Rectal smooth muscle tissue (tissue), 1 donor: ENCODE measurements around the gene CRIP2.

Experiments
- H3K27ac ChIP-seq: one replicate; pipeline ENCODE4 v1.7.0; 2013; ENCODE audit warnings: low read depth, low read length, inconsistent platforms
- H3K27me3 ChIP-seq: one replicate; pipeline ENCODE4 v1.7.0; 2013; ENCODE audit warnings: low read length; ENCODE audit not compliant: control insufficient read depth, insufficient read depth
- H3K36me3 ChIP-seq: one replicate; pipeline ENCODE4 v1.7.0; 2013; ENCODE audit warnings: low read length; ENCODE audit not compliant: control insufficient read depth, insufficient read depth
- H3K4me1 ChIP-seq: one replicate; pipeline ENCODE4 v1.7.0; 2013; ENCODE audit warnings: low read length; ENCODE audit not compliant: control insufficient read depth, insufficient read depth
- H3K4me3 ChIP-seq: one replicate; pipeline ENCODE4 v1.7.0; 2013; ENCODE audit warnings: low read length
- H3K9ac ChIP-seq: one replicate; pipeline ENCODE4 v1.7.0; 2013; ENCODE audit warnings: low read length

CRIP2 gene

DNA sequence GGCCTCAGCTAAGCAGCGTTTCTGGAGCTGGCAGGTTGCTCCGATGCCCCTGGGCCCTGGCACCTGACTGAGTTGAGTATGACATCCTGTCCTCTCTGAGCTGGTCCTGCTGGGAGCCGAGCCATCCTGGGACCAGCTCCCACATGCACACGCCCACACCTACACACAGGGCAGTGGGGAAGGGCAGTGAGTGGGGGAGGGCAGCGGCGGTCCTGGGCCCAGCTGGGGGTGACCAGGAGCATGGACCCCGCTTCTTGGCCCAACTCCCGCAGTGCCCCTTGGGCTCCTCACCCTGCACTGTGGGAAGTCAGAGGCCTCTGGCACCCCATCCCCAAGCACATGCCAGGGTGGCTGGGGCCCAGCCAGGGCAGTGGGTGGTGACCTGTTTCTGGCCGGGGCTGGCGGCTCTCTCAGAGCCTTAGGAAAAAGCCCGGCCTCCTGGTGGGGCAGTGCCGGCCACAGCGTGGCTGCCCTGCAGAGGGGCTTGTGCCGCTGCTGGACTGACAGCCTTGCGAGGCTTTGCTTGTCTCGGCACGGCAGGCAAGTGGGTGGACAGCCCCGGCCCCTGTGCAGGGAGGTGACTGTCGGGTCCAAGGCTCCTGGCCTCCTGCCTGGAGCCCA, 5.9 kb upstream of the CRIP2 start:
- no peak overlapping the region for H3K4me3 ChIP-seq
- no peak overlapping the region for H3K9ac ChIP-seq
- H3K27me3 ChIP-seq = no peaks in the 10 kb centered on the region
- no peaks in the 10 kb centered on the region for H3K4me1 ChIP-seq
- peaks cover 2% of the 10 kb centered on the region for H3K36me3 ChIP-seq
- H3K27ac ChIP-seq = no peak overlapping the region

DNA sequence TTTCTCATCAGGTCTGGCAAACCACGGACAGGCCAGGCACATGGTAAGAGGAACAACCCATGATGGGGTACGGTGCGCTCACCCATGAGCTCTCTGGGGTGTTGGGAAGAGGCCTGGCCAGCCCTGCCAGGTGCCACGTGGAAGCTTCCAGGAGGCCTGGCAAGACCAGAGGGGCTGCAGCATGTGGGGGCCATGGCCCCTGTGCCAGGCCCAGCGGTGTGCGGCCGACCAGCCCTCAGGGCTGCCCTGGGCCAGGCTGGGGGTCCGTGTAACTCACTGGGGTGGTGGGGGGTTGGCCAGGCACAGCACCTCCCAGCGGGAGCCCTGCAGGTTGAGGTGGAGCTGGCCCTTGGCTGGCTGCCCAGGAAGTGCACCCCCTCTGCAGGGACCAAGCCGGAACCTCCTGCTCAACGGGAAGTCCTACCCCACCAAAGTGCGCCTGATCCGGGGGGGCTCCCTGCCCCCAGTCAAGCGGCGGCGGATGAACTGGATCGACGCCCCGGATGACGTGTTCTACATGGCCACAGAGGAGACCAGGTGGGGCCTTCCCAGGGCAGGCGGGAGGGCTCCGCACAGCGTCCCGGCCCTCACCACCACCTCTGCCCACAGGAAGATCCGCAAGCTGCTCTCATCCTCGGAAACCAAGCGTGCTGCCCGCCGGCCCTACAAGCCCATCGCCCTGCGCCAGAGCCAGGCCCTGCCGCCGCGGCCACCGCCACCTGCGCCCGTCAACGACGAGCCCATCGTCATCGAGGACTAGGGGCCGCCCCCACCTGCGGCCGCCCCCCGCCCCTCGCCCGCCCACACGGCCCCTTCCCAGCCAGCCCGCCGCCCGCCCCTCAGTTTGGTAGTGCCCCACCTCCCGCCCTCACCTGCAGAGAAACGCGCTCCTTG, 4.9 kb upstream of the CRIP2 start:
- Histone ChIP-seq H3K4me1 (no peaks in the 10 kb centered on the region), H3K36me3 (peaks cover 2% of the 10 kb centered on the region), H3K4me3 (no peak overlapping the region), H3K27me3 (no peaks in the 10 kb centered on the region), H3K9ac (no peak overlapping the region), H3K27ac (no peak overlapping the region)

DNA sequence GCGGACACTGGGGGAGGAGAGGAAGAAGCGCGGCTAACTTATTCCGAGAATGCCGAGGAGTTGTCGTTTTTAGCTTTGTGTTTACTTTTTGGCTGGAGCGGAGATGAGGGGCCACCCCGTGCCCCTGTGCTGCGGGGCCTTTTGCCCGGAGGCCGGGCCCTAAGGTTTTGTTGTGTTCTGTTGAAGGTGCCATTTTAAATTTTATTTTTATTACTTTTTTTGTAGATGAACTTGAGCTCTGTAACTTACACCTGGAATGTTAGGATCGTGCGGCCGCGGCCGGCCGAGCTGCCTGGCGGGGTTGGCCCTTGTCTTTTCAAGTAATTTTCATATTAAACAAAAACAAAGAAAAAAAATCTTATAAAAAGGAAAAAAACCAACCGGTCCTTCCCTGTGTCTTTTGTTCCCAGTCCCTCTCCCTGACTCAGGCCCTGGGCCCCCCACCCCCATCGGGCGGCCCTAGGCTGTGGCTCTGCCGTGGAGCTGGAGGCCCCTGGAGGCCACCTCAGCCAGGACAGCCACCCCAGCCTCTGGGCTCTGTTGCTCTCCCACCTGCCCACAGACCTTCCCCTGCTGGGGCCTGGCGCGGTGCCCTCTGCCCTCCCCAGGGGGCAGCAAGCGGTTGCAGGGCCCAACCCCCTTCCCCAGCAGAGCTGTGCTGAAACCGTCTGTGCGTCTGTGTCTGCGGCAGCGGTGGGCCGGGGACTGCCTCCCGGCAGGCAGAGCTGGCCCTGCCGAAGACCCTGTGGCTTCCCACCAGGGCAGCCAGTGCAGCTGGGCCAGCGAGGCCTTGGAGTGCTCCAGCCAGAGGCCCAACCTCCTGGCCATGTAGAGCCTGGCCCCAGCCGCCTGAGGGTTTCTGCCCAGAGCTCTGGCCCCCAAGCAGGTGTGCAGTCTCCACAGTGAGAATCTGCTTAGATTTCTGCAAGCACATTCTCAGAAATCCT, 4.0 kb upstream of the CRIP2 start:
- H3K9ac ChIP-seq = no peak overlapping the region
- peaks cover 2% of the 10 kb centered on the region for H3K36me3 ChIP-seq
- peaks cover 3% of the 10 kb centered on the region for H3K27me3 ChIP-seq
- no peak overlapping the region for H3K4me3 ChIP-seq
- no peaks in the 10 kb centered on the region for H3K4me1 ChIP-seq
- no peak overlapping the region for H3K27ac ChIP-seq

DNA sequence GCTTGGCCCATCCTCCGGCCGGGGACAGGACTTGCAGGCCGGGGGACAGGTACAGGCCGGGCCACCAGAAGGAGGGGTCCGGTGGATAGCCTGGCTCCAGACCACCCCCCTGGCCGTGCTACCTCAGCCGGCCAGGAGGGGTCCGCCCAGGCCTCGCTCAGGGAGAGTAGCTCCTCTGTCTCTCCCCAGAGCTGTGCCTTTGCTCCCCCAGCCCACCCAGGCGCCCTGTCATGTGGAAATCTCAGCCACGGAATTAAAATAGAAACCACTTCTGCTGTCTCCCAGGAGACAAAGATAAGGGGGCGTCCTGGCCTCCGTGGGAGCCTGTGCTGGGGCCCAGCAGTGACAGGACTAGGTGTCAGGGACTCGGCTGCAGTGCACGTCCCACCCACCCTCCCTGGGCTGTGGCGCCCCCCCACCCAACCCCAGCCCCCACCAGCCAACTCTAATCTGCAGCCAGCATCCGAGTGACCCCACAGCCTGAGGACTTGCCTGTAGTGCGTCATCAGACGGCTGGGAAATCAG, 3.3 kb upstream of the CRIP2 start:
- Histone ChIP-seq H3K36me3 (peaks cover 2% of the 10 kb centered on the region), H3K4me1 (peaks cover 4% of the 10 kb centered on the region), H3K4me3 (no peak overlapping the region), H3K9ac (no peak overlapping the region), H3K27me3 (peaks cover 3% of the 10 kb centered on the region), H3K27ac (no peak overlapping the region)

DNA sequence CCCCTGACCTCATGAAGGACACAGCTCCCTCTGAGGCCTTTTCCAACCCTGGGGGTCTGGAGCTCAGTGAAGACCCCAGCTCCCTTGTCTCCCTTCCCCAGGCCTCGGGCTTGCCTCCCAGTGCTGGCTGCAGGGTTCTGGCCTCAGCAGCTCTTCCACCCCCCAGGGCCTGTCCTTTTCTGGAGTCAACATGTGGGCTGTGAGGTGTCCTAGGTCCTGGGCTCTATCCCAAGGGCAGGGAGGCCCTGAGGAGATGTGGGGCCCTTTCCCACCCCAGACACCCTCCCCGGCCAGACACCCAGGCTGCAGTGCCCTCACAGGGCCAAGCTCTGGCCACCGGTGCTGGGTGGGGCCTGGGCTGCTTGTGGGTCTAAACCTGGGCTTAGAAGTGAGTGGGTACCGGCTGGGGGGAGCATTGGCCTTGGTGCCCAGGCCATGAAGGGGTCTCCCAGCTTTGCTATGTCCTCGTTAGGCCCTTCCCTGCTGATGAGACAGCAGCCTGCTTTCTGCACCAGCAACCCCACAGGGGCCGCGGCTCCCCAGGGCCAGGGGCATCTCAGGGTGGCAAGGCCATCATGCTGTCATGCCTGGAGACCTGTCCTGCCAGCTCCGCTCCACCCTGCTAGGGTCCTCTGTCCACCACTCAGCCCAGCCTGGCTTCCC, 2.7 kb upstream of the CRIP2 start:
- Histone ChIP-seq H3K27ac (no peak overlapping the region), H3K9ac (no peak overlapping the region), H3K27me3 (peaks cover 6% of the 10 kb centered on the region), H3K4me1 (peaks cover 5% of the 10 kb centered on the region), H3K36me3 (peaks cover 2% of the 10 kb centered on the region), H3K4me3 (no peak overlapping the region)

DNA sequence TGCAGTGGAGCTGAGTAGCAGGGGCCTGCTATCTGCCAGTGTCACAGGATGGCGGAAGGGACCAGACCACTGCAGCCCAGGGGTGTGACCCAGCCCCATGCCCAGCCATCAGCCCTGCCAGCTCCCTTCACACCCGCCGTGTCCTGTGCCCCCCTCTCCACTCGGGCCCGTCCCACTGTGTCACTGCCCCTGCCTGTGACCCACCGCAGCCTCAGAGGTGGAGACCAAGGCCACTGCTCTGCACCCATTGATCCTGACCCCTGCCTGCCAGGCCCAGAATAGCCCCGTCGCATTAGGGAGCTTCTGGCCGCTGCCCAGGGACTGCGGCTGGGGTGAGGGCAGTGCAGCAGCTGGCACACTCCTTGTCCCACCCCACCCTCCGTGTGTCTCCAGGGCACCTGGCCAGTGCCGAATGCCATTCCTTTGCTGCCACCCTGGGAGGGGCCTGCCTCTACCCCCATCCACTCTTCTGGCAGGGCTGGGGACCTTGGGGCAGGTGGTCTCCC, 2.1 kb upstream of the CRIP2 start:
- H3K27ac ChIP-seq = no peak overlapping the region
- peaks cover 5% of the 10 kb centered on the region for H3K4me1 ChIP-seq
- H3K4me3 ChIP-seq = no peak overlapping the region
- no peak overlapping the region for H3K9ac ChIP-seq
- H3K27me3 ChIP-seq = peaks cover 11% of the 10 kb centered on the region
- peaks cover 2% of the 10 kb centered on the region for H3K36me3 ChIP-seq

DNA sequence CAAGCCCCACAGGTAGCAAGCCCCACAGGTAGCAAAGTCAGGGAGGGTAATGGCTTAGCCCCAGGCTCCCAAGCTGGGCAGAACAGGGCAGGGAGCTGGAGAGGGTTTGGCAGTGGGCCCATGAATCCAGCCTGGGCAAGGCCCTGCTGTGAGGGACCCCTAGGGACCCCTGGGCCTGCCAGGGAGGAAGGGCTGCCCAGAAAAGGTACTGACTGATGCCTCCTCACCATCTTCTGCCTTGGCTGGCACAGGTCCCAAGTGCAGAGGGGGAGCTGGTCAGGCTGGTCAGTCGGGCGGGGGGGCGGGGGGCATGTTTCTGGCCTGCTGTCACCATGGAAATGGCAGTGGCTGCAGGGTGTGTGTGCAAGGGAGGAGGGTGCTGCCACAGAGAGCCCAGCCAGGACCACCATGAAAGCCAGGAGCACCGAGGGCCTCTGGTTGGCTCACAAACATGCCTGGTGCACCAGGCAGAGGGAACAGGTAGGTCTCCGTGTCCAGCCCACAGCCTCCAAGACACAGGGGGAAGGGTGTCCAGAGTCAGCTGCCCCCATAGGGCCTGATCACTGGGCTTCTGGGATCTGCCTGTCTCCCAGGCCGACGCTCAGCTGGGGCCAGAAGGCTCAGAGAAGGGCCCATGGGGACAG, 1.5 kb upstream of the CRIP2 start:
- Histone ChIP-seq H3K27ac (no peak overlapping the region), H3K36me3 (no peaks in the 10 kb centered on the region), H3K27me3 (peaks cover 11% of the 10 kb centered on the region), H3K4me3 (peak overlapping the region; percentile 13), H3K9ac (no peak overlapping the region), H3K4me1 (peaks cover 5% of the 10 kb centered on the region)

DNA sequence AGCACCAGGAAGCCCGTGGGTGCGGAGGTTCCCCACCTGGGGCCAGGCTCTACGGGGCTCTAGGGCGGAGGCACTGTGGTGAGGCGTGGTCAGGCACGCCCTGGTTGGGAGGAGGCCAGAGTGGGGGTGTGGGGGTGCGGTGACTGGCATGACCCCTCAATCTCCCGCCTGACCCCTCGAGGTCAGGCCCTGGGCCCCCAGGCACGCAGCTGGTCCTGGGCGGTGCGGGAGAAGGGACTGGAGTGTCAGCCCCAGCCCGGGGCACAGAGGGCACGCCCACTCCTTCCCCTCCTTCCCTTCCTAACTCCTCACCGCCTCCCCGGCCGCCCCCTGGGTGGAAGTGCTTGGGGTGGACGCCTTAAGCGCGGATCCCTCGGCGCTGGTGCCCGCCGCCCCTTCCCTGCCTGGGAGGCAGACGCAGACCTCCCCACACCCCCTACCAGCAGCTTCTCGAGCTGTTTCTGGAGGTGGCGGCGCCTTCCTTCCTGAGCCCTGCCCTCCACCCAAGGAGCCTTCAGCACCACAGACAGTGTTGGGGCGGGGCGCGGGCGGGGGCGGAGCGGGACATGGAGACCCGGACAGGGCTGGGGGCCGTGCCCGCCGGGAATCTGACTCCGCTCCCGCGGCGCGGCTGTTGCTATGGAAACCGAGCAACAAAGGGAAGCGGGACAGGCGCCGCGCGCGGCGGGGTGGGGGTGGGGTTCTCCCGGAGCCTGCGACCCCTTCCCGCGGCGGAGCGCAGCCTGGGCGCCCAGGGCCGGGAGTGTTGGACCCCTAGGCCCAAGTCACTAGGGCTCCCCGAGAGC, 741 bp upstream of the CRIP2 start:
- H3K27ac ChIP-seq = peak overlapping the region; percentile 34
- H3K4me3 ChIP-seq = peak overlapping the region; percentile 61
- H3K4me1 ChIP-seq = peaks cover 5% of the 10 kb centered on the region
- H3K9ac ChIP-seq = no peak overlapping the region
- no peaks in the 10 kb centered on the region for H3K36me3 ChIP-seq
- peaks cover 11% of the 10 kb centered on the region for H3K27me3 ChIP-seq

DNA sequence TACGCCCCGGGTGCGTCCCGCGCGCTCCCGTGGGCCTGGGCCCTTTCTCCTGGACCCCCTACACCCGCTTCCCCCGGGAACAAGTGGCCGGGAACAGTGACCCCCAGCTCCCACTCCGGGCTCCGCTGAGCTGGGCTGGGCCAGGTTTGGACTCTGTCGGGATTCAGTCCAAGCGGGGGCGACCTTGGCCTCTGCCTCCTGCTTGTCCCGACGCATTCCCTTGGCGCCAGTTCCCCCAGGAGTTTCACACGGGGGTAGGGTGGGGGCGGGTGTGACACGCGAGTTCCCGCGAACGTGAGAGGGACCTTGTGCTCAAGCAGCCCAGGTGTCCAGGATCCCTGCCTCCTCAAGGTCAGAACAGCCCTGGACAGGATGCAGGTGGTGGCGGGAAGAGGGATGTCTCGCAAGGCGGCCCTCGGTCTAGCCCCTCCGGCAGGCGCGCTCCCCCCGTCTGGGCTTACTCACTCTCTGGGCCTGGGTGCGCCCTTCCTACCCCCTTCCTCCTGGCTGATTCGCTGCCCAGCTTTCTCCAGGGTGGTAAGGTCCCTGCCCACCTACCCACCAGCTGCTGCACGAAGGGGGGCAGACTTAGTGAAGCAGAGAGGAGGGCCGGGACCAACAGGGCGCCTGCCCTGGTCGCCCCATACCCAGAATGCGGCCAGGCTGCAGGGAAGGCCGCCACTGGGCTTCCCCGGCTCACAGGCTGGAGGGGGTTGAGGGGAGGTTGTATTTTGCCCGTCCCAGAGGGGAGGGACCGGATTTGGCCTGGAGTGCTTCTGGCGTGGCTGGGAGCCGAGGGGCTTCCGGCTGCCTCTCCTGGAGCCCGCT, 862 bp downstream of the CRIP2 start:
- peaks cover 15% of the 10 kb centered on the region for H3K27me3 ChIP-seq
- peak overlapping the region; percentile 3 for H3K9ac ChIP-seq

DNA sequence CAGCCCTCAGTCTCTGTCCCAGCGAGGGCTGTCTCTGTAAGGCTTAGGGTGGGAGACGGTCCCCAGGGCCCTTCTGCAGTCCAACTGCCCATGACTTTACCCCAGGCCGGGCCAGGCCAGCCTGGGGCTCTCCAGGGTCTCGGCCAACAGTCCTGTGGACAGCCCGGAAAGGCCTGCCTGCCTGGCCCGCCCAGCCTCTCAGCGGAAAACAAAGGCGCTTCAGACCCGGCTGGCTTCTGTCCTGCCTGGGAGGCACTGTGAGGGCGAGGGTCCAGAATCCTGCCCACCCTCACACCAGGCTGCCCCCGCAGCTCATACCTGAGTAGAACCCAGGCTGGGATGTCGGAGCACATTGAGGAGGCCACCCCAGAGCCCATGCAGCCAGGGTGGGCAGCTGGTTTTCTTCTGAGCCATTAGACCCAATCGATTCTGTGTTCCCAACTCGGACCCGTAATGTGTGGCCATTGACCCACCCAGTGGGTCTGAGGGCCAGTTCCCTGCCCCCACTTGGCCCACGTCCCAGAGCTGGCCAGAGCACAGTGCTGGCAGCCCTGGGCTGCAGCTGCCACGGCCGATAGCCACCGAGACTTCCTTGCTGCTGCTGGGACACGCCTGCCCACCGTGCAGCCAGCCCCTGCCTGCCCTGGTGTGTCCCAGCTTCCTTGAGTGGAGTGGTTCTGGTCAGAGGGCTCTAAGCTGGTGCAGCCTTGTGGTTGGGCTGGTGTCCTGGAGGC, 1.6 kb downstream of the CRIP2 start:
- no peaks in the 10 kb centered on the region for H3K36me3 ChIP-seq
- H3K4me1 ChIP-seq = peaks cover 11% of the 10 kb centered on the region
- H3K9ac ChIP-seq = peak overlapping the region; percentile 36
- peak overlapping the region; percentile 82 for H3K27ac ChIP-seq
- peak overlapping the region; percentile 50 for H3K4me3 ChIP-seq
- peaks cover 15% of the 10 kb centered on the region for H3K27me3 ChIP-seq

More for the DNA sequence above, 862 bp downstream of the CRIP2 start:
- H3K4me1 ChIP-seq = peaks cover 5% of the 10 kb centered on the region
- H3K4me3 ChIP-seq = peak overlapping the region; percentile 50
- no peaks in the 10 kb centered on the region for H3K36me3 ChIP-seq
- H3K27ac ChIP-seq = peak overlapping the region; percentile 82
